HuH-7.5 (cell line): ENCODE data around the gene AGK.
A peak's percentile ranks its signal among the peaks of the same experiment; 100 is the strongest.

ENCODE experiments used
- DNase-seq: peaks from one replicate; pipeline ENCODE4 v3.0.0; 2011; ENCODE audit warnings: low spot score

The AGK gene

DNA sequence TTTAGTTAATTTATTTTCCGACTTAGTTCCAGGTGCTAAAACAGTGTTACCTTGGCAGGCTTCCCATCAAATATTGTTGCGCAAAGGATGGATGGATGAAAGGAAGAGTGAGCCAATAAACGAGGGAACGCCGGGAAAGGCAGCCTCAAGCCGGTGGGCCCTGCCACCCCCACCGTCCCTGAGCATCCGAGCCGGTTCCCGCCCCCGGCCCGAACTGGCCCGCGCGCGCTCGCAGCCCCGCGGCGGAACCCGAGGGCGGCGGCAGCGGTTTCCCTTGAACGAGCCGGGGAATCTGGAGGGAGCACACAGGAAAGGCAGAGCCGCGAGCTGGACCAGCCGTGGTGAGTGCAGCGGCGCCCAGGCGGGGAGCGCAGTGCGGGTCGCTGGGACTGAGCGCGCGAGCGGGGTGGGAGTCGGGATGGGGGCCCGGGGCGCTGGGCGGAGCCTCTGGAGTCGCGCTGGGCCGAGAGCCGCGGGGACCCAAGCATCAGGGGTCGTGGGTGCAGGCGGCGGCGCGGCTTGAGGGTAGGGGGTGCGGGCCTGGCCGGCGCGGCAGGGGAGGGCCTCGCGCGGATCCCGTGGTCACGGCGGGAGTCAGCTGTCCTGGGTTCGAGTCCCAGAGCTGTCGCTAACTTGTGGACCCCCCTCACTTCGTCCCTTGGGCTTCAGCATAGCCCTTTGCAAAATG is at the start of gene AGK:
Gene AGK, plus strand, starts transcription at position 317 of the 688 bp plus-strand sequence. CDS start 4,057 bp downstream, outside the sequence.
- peak; percentile 71 for DNase-seq

GRCh38 chr7:141501451-141501850 is 49.8 kb upstream of the AGK start:
- DNase-seq = no peak

DNA sequence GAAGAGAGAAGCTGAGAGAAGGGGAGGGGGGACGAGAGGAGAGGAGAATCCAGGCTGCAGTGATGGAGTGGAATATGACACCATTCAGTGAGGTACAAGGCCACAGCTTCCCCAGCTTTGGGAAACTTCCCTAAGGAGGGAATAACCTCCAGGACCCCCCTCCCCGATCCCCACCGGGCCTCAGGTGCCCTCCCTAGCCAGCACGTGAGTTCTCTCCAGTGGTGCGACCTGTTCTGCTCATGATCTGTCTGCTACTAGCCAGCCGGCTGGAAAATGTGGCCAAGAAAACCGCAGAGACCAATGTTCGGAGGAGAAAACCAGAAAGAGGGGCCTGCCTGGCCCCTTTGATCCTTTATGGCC is 39.9 kb upstream of the AGK start:
- no peak for DNase-seq

DNA sequence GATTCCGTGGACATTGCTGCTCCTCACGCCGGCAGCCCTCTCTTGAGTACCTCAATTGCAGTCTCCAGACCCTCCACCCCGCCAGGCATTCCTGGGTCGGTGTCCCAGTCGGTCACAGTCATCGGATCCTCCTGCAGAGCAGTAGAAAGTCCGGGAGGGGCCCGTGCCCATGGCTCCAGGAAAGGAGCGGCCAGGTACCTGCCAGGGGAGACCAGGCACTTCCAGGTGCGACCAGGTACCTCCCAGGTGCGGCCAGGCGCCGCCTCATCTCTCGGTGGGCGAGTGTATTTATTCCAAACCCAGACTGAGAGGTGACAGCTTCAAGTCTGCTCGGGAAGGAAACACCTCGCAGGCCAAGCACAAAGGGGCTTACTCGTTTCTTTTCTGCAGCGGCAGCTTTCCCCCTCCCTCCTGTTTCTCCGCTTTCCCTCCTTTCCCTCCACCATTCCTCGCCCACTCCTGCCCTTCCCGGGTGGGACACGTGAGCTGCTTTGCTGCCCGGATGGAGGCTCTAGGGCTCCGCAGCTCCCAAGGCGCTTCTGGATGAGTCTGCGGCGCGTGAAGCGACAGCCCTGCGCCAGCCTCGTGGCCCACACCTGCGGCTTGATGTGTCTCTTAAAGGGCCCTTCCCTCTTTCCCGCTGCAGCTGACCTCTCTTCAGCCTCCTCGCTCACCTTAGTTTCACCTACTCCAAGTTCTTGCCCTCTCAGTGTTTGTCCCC is 39.4 kb upstream of the AGK start:
- no peak for DNase-seq

DNA sequence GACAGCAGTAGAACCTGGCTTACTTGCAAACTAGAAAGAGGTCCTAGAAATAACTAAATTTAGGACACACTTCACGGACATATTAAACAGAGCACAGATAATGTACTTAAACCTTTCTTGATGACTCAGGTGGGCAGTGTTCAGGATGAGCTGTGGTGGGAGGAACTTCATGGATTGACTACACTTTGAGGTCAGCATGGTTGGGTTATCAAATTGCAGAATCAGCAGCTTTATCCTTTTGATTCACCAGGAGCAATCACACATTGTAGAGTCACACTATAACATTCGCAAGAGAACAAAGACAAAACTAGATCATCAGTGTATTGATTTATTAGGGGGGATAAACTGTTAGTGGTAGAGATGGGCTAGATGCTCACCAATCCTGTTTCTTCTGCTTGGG is 38.6 kb upstream of the AGK start:
- DNase-seq = no peak

DNA sequence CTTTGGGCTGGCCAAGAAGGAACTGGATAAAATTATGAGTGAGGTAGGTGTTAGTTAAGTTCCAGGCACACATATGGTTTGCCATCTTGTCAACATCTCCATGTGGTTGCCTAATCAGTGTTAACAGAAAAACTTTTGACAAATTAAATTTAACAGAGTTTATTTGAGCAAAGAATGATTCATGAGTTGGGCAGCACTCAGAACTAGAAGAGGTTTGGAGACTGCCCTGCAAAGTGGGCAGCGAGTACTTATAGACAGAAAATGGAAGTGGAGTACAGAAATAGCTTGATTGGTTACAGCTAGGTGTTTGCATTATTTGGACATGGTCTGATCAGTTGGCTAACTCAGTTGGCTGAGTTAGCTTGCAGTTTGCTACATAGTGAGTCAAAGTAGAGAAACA is 37.5 kb upstream of the AGK start:
- no peak for DNase-seq

DNA sequence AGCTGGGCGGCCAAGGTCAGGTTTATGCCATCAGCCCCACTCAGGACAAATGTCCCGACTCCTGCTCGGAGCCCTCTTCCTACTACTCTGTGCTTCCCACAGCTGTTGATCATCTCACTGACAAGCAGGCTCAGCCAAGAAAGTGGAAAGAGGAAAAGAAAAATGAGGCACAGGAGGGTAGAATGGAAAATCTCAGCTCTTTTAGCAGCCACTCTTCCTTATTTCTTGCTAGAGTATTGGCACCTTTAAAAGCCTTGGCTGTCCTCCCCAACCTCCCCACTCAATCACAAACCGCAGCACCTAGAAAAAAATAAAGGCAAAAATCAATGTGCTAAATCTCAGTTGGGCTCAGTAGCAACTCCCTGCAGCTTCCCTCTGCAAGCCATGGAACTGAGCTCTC is 35.3 kb upstream of the AGK start:
- DNase-seq = no peak

- no peak for DNase-seq
Measured at GRCh38 chr7:141519623-141520022, 31.6 kb upstream of the AGK start.

GRCh38 chr7:141522657-141523342 is 28.4 kb upstream of the AGK start:
- no peak for DNase-seq

GRCh38 chr7:141525973-141526514 is 25.2 kb upstream of the AGK start:
- no peak for DNase-seq

- no peak for DNase-seq
Measured at GRCh38 chr7:141527076-141527475, 24.1 kb upstream of the AGK start.

- no peak for DNase-seq
Measured at GRCh38 chr7:141528399-141528798, 22.8 kb upstream of the AGK start.

DNA sequence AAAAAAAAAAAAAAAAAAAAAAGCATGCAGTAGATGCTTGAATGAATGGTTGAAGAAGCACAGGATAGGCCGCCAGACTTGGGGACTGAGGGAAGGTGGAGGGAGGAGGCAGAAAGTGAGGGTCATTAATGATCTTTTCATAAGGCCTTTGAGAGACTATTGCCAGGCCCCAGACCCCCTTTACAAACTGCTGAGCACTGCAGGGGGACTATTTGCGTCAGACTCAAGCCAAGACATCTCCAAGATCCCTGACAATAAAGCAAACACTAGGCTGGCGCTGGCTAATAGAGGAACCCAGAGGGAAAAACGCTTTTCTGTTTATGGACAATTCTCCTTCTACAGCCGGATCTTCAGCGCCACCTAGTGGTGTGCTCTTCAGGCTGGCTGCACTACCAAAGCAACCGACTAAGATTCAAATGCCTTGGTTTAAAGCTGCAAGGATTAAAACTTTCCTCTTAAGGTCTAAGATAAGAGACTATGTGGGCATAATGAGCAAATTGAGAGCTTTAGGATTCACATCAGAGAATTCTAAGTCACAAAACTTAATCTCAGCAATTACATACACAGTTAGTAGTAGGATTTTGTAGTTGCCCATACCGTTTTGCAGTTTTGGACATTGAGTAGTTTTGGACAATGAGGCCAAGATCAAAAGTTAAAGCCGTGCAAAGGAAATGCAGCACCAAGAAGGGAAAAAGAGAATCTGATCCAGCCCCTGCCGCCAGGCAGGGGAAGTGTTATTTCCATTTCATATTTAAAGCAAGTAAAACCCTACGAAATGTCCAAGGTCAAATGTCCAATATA is 17.9 kb upstream of the AGK start:
- DNase-seq = peak; percentile 47

GRCh38 chr7:141534757-141535737 is 16.2 kb upstream of the AGK start:
- no peak for DNase-seq

- DNase-seq = no peak
Measured at GRCh38 chr7:141537906-141538305, 13.3 kb upstream of the AGK start.

GRCh38 chr7:141541375-141541774 is 9.8 kb upstream of the AGK start:
- DNase-seq = no peak

GRCh38 chr7:141544831-141545230 is 6.4 kb upstream of the AGK start:
- no peak for DNase-seq

GRCh38 chr7:141549582-141549981 is 1.6 kb upstream of the AGK start:
- DNase-seq = no peak

DNA sequence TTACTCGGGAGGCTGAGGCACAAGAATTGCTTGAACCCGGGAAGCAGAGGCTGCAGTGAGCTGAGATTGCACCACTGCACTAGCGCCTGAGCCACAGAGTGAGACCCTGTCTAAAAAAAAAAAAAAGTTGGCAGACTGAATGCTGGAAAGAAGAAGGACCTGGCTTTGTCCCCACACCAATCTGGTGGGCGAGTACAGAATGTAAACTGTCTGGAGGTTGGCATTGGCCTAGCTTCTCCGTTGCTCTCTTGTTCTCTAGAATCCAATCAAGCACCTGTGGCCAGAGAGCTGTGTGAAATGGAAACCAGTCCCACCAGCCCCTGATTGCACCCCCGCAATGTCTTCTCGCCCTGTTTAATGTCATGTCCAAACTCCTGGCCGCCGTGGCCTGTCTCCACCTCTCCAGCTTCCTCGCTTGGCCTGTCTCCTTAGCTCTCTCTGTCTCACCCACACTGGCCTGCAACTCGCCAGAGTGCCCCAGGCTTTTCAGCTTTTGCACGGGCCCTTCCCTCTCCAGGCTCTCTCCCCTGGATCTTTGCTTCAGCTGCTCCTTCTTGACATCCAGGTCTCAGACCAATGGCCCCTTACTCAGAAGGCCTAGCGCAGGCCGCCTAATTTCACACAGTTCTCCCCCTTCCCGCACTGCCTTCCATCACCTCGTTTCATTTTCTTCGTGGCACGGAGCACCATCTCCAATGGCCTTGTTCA is 670 bp upstream of the AGK start:
- DNase-seq = peak; percentile 10

DNA sequence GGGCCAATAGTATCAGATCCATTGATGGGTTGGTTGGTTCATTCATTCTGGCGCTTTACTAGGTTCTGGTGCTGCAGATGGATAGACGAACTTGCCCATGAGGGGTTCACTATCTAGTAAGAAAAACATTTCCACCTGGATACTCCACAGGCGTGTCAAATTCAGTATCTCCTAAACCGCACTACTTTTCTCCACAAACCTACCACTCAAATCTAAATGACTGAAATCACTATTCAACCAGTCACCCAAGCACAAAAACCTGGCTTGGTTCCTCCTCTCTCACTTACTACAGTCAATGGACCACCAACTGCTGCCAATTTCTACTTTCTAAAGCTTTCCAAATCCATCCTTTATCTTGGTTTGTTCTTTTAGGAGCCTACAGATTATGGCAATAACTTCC is 572 bp downstream of the AGK start:
- no peak for DNase-seq
